Lower lobe of right lung (tissue), 2 donors: ENCODE results near the gene DMKN. TPM values are rescaled to one million over a fixed set of nuclear protein-coding genes. Genes with fewer than 3 reads are reported as not detected.

ENCODE experiments used
- ATAC-seq, 2 donors: fragments of 200-7000 bp; cut with Tn5 transposase; one replicate each; pipeline ENCODE4 v1.9.1; 2020 to 2022; ENCODE audit warnings: mild to moderate bottlenecking in 2 of 2, moderate library complexity in 2 of 2
- DNase-seq: peaks from one replicate; pipeline ENCODE4 v3.0.0-alpha.2; 2020
- H3K27ac ChIP-seq: fragments of 200-600 bp; one replicate; pipeline ENCODE4 v1.8.0; 2022
- H3K27me3 ChIP-seq: fragments of 200-600 bp; one replicate; pipeline ENCODE4 v1.8.0; 2022; ENCODE audit warnings: low read depth
- H3K36me3 ChIP-seq: fragments of 200-600 bp; one replicate; pipeline ENCODE4 v1.8.0; 2022; ENCODE audit warnings: mild to moderate bottlenecking
- H3K4me1 ChIP-seq: fragments of 200-600 bp; one replicate; pipeline ENCODE4 v1.8.0; 2022
- H3K4me3 ChIP-seq: fragments of 200-600 bp; one replicate; pipeline ENCODE4 v1.8.0; 2022; ENCODE audit warnings: mild to moderate bottlenecking
- H3K9me3 ChIP-seq: fragments of 200-600 bp; one replicate; pipeline ENCODE4 v1.8.0; 2022
- CTCF ChIP-seq: fragments of 200-600 bp; IDR thresholded peaks from one replicate; pipeline ENCODE4 v1.8.0; 2022; ENCODE audit warnings: antibody characterized with exemption, mild to moderate bottlenecking
- intact Hi-C: fragments of 100-400 bp; cut with DNase I; formaldehyde crosslinking; loops from one replicate; pipeline ENCODE4 v1.11.0; 2022
- total RNA-seq: library from RNA; stranded (reverse); fragmentation: NEBNext Ultra II Directional; extraction: Animal tissue kit (Norgen Biotek cat#: 25700); gene quantifications from one replicate; pipeline ENCODE4 v1.2.1, GENCODE V29; 2021
- donor health status: DM: no; HTN: yes; CAD: no; lungs with severe emphysema.

Gene DMKN
- total RNA-seq, 1 donor from 2014 or later: 70.7 TPM

GRCh38 chr19:35560271-35560670 is 46.8 kb upstream of the DMKN start:
- ATAC-seq: no peak
- Histone ChIP-seq H3K4me3 (no peak overlapping the region), H3K36me3 (no peaks in the 10 kb centered on the region), H3K4me1 (peaks cover 7% of the 10 kb centered on the region), H3K27me3 (peaks cover 37% of the 10 kb centered on the region), H3K9me3 (no peaks in the 10 kb centered on the region), H3K27ac (no peak overlapping the region)
- TF ChIP-seq CTCF: no peak
- intact Hi-C loops: no loop called here
- no peak for DNase-seq

- peaks cover 37% of the 10 kb centered on the region for H3K27me3 ChIP-seq
- intact Hi-C loops: no loop called here
- ATAC-seq (no peak), DNase-seq (no peak)
- H3K4me3 ChIP-seq: no peak overlapping the region
- H3K27ac ChIP-seq: no peak overlapping the region
- peaks cover 7% of the 10 kb centered on the region for H3K4me1 ChIP-seq
- no peaks in the 10 kb centered on the region for H3K36me3 ChIP-seq
- H3K9me3 ChIP-seq: no peaks in the 10 kb centered on the region
- no peak for TF ChIP-seq CTCF
These were observed 46.3 kb upstream of the DMKN start for GRCh38 chr19:35559781-35560180.

- ATAC-seq (no peak), DNase-seq (no peak)
- Histone ChIP-seq H3K27ac (no peak overlapping the region), H3K27me3 (peaks cover 37% of the 10 kb centered on the region), H3K4me1 (peaks cover 7% of the 10 kb centered on the region), H3K9me3 (no peaks in the 10 kb centered on the region), H3K36me3 (no peaks in the 10 kb centered on the region), H3K4me3 (no peak overlapping the region)
- intact Hi-C loops: no loop called here
- no peak for TF ChIP-seq CTCF
These were observed 45.8 kb upstream of the DMKN start for GRCh38 chr19:35559281-35559659.

GRCh38 chr19:35558400-35559280 is 45.2 kb upstream of the DMKN start:
- intact Hi-C loops: no loop called here
- no peaks in the 10 kb centered on the region for H3K36me3 ChIP-seq
- no peak for TF ChIP-seq CTCF
- peaks cover 7% of the 10 kb centered on the region for H3K4me1 ChIP-seq
- no peaks in the 10 kb centered on the region for H3K9me3 ChIP-seq
- no peak overlapping the region for H3K27ac ChIP-seq
- peak overlapping the region; percentile 48 for H3K4me3 ChIP-seq
- ATAC-seq (peak in 1 of 2 donors; percentile 5), DNase-seq (no peak)
- peaks cover 37% of the 10 kb centered on the region for H3K27me3 ChIP-seq

- intact Hi-C loops: no loop called here
- H3K27me3 ChIP-seq: peaks cover 37% of the 10 kb centered on the region
- no peaks in the 10 kb centered on the region for H3K9me3 ChIP-seq
- peaks cover 7% of the 10 kb centered on the region for H3K4me1 ChIP-seq
- H3K36me3 ChIP-seq: no peaks in the 10 kb centered on the region
- DNase-seq: peak; percentile 79
- peak; percentile 66 to 79 for ATAC-seq
- H3K27ac ChIP-seq: no peak overlapping the region
- peak overlapping the region; percentile 48 for H3K4me3 ChIP-seq
- no peak for TF ChIP-seq CTCF
These were observed 44.3 kb upstream of the DMKN start for GRCh38 chr19:35557539-35558399.
